ENCODE measurements around the gene SORL1-AS1.

The SORL1-AS1 gene

DNA sequence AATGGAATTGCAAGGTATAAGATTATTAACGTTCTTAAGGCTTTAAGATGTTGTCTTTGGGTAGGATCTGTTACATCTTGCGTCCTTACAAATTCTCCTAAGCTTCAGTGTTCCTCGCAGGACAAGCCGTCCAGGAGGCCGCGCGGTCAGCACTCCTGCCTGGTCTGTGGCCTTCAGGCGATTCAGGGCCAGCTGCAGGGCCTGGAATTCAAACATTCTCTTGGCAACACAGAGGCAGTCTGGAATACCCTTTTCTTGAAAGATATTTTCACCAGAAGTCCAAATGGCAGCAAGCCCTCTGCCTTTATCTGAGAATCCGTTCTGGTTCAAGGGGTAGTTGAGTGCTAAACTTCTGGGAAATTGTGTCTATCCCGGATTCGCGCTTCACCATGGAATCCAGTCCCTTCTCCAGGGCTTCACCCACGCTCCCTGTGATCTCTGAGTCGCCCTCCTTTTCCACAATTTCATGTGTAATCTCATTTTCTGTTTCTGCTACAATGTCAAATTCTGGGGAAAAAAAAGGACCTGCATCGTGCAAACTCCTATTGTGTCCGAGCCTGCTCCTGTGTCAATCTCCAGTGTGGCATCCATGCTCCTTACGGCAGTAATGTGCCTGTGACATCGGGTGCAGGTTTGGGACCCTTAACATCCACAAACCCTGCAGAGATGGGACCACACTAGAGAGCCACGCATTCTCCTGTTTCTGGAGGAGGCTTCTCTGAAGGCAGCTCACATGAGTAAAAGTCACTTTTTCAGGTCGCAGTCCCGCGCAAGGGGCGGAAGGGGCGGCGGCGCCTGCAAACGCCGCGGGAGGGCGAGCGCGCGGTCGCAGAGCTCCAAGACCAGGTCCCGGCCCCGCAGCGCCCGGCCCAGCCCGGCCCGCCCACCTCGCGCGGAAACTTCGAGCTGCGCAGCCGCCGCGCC is 26.0 kb downstream of the SORL1-AS1 start:
- TF ChIP-seq, protein P1, sequence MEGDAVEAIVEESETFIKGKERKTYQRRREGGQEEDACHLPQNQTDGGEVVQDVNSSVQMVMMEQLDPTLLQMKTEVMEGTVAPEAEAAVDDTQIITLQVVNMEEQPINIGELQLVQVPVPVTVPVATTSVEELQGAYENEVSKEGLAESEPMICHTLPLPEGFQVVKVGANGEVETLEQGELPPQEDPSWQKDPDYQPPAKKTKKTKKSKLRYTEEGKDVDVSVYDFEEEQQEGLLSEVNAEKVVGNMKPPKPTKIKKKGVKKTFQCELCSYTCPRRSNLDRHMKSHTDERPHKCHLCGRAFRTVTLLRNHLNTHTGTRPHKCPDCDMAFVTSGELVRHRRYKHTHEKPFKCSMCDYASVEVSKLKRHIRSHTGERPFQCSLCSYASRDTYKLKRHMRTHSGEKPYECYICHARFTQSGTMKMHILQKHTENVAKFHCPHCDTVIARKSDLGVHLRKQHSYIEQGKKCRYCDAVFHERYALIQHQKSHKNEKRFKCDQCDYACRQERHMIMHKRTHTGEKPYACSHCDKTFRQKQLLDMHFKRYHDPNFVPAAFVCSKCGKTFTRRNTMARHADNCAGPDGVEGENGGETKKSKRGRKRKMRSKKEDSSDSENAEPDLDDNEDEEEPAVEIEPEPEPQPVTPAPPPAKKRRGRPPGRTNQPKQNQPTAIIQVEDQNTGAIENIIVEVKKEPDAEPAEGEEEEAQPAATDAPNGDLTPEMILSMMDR (conservative IDR thresholded peaks at IDR 0.05; ENCODE audit: control insufficient read depth, insufficient read depth, low read depth, low read length) = no peak

DNA sequence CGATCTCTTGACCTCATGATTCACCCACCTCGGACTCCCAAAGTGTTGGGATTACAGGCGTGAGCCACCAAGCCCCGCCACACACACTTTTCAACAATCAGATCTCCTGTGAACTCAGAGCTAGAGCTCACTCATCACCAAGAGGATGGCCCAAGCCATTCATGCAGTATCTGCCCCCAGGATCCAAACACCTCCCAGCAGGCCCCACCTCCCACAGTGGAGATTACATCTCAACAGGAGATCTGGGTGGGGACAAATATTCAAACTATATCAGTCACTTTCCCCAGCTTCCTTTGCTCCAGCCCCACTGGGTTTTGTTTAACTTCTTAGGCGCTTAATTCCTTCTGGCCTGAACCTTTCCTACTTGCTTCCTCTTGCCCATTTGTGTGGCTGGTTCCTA is 26.9 kb downstream of the SORL1-AS1 start:
- no peak for DNase-seq (ENCODE audit: low read depth)
- no peak overlapping the region for H3K4me3 ChIP-seq (ENCODE audit: control insufficient read depth, low read depth, low read length)
- TF ChIP-seq, protein P1 (conservative IDR thresholded peaks at IDR 0.05; ENCODE audit: control insufficient read depth, insufficient read depth, low read depth, low read length) = no peak

More for the DNA sequence above, 26.0 kb downstream of the SORL1-AS1 start:
- H3K4me3 ChIP-seq (ENCODE audit: control insufficient read depth, low read depth, low read length) = no peak overlapping the region
- no peak for DNase-seq (ENCODE audit: low read depth)

DNA sequence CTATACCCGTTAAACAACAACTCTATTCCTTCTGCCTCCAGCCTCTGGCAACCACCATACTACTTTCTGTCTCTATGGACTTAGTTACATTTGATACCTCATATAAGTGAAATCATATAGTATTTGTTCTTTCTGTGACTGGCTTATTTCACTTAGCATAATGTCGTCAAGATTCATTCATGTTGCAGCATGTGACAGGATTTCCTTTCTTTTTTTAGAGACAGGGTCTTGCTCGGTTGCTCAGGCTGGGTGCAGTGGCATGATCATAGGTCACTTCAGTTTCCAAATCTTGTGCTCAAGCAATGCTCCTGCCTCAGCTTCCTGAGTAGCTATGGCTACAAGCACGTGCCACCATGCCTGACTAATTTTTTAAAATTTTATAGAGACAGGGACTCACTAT is 30.1 kb downstream of the SORL1-AS1 start:
- TF ChIP-seq, protein P1 (conservative IDR thresholded peaks at IDR 0.05; ENCODE audit: control insufficient read depth, insufficient read depth, low read depth, low read length) = no peak
- H3K4me3 ChIP-seq (ENCODE audit: control insufficient read depth, low read depth, low read length) = no peak overlapping the region
- no peak for DNase-seq (ENCODE audit: low read depth)

DNA sequence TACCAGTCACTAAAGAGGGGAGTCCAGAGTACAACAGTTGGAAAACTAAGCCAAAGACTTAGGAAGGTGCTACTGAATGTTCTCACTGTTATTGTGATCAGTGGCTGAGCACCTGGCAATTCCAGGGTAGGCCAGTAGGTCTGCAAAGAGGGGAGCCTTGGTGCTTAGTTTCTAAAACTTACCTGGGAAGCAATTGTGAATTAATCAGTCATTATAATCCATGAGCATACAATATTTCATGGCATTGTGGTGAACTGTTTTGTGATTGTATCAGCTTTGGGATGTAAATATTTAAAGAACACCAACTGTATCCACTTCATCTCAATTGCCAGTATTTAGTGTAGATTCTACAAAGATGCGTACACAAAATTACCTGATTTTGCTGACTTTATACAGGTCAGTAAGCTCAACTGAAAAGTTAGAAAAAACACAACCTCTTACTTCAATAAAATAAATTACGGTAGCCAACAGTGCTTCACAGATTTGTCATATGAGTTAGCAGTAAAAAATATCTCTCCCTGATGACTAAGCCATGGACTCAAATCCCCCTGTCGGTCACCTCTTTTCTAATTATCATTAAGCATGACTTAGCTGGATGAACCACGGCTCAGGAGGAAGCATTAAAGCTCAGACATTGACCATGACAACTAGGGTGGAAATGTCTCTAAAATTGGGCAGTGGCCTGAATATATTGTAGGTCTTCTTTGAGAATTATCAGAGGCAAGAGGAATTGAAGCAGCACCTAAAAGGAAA is 31.4 kb downstream of the SORL1-AS1 start:
- no peak for DNase-seq (ENCODE audit: low read depth)
- H3K4me3 ChIP-seq (ENCODE audit: control insufficient read depth, low read depth, low read length) = no peak overlapping the region
- TF ChIP-seq, protein P1 (conservative IDR thresholded peaks at IDR 0.05; ENCODE audit: control insufficient read depth, insufficient read depth, low read depth, low read length) = no peak

DNA sequence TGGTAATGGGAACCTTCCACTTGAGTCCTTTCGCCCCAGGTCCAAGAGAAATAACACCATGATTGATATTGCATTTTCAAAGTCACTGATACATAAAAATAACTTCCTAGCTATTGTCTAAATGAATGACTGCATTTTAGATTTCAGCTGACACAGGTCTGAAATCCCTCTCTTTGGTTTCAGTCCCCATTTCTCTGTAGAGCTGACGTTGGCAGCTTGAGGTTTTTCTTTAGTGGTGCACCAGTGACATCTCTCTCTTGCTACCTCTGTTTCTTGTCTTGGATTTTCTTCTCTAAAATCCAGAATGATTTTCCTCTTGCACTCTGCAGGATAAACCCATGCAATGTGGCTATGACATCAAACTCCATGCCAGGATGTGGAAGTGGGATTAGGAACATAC is 32.4 kb downstream of the SORL1-AS1 start:
- DNase-seq (ENCODE audit: low read depth) = no peak
- no peak overlapping the region for H3K4me3 ChIP-seq (ENCODE audit: control insufficient read depth, low read depth, low read length)
- TF ChIP-seq, protein P1 (conservative IDR thresholded peaks at IDR 0.05; ENCODE audit: control insufficient read depth, insufficient read depth, low read depth, low read length) = no peak

DNA sequence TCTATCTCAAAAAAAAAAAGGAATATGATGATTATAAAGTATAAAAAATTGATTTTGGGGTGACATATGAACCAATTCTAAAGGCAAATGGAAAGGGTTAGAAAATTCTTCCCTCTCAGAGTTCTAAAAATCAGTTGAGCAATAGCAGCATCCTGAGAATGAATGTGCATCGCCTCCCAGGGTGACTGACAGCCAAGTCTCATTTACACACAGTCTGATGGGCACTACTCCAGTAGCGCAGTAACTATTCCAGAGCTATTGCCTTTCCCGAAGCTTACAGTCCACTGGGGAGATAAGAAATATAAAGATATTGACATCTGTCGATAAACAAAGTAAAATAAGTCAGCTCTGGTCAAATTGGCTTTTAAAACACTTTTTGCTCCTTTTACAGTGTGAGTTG is 32.9 kb downstream of the SORL1-AS1 start:
- no peak for DNase-seq (ENCODE audit: low read depth)
- TF ChIP-seq, protein P1 (conservative IDR thresholded peaks at IDR 0.05; ENCODE audit: control insufficient read depth, insufficient read depth, low read depth, low read length) = no peak
- H3K4me3 ChIP-seq (ENCODE audit: control insufficient read depth, low read depth, low read length) = no peak overlapping the region
